Measurements from ENCODE around the gene LIMK2. TPM values are rescaled to one million over a fixed set of nuclear protein-coding genes. Genes with fewer than 3 reads are reported as not detected.

The LIMK2 gene
- total RNA-seq, 1 experiment from 2014 or later = 8.7 TPM

DNA sequence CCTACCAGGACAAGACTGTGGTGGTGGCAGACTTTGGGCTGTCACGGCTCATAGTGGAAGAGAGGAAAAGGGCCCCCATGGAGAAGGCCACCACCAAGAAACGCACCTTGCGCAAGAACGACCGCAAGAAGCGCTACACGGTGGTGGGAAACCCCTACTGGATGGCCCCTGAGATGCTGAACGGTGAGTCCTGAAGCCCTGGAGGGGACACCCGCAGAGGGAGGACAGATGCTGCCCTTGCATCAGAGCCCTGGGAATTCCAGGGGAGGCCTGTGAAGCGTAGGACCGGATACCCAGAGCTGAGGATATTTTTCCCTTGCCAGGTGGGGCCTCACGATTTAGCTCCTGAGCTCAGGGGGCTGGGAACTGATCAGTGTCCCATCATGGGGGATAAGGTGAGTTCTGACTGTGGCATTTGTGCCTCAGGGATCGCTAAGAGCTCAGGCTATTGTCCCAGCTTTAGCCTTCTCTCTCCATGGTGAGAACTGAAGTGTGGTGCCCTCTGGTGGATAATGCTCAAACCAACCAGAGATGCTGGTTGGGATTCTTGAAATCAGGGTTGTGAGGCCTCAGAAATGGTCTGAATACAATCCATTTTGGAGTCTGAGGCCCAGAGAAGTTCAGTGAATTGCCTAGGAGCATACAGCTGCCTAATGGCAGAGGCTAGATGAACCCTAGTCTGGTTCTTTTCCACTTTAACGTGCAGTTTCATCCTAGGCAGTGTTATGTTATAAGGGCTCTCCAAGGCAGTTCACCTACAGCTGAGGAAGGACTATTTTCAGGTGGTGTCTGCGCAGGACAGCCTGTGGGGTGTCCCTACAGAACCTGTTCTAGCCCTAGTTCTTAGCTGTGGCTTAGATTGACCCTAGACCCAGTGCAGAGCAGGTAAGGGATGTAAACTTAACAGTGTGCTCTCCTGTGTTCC is 60.7 kb downstream of the LIMK2 start:
- DNase-seq (ENCODE audit: low read depth) = peak; percentile 58

DNA sequence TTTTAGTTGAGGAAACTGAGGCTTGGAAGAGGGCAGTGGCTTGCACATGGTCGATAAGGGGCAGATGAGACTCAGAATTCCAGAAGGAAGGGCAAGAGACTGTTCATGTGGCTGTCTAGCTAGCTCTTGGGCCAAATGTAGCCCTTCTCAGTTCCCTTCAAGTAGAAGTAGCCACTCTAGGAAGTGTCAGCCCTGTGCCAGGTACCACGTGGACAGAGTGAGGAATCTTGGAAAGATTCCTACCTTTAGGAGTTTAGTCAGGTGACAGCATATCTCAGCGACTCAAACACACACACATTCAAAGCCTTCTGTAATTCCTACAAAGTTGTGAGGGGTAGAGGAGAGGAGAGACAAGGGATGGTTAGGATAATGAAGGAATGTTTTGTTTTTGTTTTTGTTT is 61.9 kb downstream of the LIMK2 start:
- DNase-seq (ENCODE audit: low read depth) = no peak

DNA sequence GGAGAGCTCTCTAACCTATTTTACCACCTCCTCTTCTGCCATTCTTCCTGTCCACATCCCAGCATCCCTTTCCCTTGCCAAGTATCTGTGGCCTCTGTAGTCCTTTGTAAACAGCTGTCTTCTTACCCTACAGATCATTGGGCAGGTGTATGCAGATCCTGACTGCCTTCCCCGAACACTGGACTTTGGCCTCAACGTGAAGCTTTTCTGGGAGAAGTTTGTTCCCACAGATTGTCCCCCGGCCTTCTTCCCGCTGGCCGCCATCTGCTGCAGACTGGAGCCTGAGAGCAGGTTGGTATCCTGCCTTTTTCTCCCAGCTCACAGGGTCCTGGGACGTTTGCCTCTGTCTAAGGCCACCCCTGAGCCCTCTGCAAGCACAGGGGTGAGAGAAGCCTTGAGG is 62.9 kb downstream of the LIMK2 start:
- no peak for DNase-seq (ENCODE audit: low read depth)

DNA sequence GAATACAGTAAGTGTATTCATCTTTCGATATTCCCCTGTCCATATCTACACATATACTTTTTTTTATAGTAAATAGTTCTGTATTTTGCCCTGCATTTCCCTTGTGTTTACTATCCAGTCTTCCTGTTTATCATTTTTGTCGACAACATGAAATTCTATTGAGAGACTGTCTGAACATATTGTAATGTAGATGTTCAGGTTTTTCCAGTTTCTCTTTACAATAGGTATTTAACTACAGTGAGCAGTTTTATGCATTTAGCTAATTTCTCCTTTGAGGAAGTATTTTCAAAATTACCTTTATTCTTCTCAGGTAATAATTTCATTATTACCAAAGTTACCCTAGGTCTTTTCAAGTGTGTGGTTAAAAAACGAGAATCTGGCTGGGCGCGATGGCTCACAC is 63.5 kb downstream of the LIMK2 start:
- no peak for DNase-seq (ENCODE audit: low read depth)

DNA sequence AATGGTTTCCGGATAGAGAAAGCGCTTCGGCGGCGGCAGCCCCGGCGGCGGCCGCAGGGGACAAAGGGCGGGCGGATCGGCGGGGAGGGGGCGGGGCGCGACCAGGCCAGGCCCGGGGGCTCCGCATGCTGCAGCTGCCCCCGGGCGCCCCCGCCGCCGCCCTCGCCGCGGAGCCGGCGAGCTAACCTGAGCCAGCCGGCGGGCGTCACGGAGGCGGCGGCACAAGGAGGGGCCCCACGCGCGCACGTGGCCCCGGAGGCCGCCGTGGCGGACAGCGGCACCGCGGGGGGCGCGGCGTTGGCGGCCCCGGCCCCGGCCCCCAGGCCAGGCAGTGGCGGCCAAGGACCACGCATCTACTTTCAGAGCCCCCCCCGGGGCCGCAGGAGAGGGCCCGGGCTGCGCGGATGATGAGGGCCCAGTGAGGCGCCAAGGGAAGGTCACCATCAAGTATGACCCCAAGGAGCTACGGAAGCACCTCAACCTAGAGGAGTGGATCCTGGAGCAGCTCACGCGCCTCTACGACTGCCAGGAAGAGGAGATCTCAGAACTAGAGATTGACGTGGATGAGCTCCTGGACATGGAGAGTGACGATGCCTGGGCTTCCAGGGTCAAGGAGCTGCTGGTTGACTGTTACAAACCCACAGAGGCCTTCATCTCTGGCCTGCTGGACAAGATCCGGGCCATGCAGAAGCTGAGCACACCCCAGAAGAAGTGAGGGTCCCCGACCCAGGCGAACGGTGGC is 64.5 kb downstream of the LIMK2 start:
- no peak for DNase-seq (ENCODE audit: low read depth)

DNA sequence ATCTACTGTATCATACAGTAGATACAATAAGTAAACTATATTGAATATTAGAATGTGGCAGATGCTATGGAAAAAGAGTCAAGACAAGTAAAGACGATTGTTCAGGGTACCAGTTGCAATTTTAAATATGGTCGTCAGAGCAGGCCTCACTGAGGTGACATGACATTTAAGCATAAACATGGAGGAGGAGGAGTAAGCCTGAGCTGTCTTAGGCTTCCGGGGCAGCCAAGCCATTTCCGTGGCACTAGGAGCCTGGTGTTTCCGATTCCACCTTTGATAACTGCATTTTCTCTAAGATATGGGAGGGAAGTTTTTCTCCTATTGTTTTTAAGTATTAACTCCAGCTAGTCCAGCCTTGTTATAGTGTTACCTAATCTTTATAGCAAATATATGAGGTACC is 65.6 kb downstream of the LIMK2 start:
- DNase-seq (ENCODE audit: low read depth) = no peak

DNA sequence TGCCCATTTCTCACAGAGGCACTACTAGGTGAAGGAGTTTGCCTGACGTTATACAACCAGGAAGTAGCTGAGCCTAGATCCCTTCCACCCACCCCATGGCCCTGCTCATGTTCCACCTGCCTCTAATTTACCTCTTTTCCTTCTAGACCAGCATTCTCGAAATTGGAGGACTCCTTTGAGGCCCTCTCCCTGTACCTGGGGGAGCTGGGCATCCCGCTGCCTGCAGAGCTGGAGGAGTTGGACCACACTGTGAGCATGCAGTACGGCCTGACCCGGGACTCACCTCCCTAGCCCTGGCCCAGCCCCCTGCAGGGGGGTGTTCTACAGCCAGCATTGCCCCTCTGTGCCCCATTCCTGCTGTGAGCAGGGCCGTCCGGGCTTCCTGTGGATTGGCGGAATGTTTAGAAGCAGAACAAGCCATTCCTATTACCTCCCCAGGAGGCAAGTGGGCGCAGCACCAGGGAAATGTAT is 66.1 kb downstream of the LIMK2 start:
- DNase-seq (ENCODE audit: low read depth) = no peak

DNA sequence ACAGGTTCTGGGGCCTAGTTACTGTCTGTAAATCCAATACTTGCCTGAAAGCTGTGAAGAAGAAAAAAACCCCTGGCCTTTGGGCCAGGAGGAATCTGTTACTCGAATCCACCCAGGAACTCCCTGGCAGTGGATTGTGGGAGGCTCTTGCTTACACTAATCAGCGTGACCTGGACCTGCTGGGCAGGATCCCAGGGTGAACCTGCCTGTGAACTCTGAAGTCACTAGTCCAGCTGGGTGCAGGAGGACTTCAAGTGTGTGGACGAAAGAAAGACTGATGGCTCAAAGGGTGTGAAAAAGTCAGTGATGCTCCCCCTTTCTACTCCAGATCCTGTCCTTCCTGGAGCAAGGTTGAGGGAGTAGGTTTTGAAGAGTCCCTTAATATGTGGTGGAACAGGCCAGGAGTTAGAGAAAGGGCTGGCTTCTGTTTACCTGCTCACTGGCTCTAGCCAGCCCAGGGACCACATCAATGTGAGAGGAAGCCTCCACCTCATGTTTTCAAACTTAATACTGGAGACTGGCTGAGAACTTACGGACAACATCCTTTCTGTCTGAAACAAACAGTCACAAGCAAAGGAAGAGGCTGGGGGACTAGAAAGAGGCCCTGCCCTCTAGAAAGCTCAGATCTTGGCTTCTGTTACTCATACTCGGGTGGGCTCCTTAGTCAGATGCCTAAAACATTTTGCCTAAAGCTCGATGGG is 66.7 kb downstream of the LIMK2 start:
- DNase-seq (ENCODE audit: low read depth) = no peak

DNA sequence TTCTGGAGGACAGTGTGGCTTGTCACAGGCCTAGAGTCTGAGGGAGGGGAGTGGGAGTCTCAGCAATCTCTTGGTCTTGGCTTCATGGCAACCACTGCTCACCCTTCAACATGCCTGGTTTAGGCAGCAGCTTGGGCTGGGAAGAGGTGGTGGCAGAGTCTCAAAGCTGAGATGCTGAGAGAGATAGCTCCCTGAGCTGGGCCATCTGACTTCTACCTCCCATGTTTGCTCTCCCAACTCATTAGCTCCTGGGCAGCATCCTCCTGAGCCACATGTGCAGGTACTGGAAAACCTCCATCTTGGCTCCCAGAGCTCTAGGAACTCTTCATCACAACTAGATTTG is 67.2 kb downstream of the LIMK2 start:
- DNase-seq (ENCODE audit: low read depth) = no peak

DNA sequence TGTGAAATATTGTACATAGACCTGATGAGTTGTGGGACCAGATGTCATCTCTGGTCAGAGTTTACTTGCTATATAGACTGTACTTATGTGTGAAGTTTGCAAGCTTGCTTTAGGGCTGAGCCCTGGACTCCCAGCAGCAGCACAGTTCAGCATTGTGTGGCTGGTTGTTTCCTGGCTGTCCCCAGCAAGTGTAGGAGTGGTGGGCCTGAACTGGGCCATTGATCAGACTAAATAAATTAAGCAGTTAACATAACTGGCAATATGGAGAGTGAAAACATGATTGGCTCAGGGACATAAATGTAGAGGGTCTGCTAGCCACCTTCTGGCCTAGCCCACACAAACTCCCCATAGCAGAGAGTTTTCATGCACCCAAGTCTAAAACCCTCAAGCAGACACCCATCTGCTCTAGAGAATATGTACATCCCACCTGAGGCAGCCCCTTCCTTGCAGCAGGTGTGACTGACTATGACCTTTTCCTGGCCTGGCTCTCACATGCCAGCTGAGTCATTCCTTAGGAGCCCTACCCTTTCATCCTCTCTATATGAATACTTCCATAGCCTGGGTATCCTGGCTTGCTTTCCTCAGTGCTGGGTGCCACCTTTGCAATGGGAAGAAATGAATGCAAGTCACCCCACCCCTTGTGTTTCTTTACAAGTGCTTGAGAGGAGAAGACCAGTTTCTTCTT is 67.9 kb downstream of the LIMK2 start:
- DNase-seq (ENCODE audit: low read depth) = no peak

DNA sequence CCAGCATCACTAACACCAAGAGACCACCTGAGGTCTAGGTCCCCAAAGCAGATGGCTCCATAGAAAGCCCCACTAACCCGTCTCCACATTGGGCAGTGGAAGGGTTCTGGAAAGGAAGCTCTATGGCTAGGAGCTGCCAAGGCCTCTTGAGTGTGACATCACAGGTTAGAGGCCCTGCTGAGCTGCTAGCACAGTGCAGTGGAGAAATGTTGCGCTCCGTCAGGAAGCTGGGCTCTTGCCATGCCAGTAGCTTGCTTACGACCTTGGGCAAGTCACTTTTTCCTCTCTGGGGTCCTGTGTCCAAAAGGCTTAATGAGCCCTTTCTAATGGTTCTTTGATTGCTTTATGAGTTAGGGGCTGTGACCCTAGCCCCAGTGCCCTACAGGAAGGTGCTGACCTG is 69.6 kb downstream of the LIMK2 start:
- no peak for DNase-seq (ENCODE audit: low read depth)

DNA sequence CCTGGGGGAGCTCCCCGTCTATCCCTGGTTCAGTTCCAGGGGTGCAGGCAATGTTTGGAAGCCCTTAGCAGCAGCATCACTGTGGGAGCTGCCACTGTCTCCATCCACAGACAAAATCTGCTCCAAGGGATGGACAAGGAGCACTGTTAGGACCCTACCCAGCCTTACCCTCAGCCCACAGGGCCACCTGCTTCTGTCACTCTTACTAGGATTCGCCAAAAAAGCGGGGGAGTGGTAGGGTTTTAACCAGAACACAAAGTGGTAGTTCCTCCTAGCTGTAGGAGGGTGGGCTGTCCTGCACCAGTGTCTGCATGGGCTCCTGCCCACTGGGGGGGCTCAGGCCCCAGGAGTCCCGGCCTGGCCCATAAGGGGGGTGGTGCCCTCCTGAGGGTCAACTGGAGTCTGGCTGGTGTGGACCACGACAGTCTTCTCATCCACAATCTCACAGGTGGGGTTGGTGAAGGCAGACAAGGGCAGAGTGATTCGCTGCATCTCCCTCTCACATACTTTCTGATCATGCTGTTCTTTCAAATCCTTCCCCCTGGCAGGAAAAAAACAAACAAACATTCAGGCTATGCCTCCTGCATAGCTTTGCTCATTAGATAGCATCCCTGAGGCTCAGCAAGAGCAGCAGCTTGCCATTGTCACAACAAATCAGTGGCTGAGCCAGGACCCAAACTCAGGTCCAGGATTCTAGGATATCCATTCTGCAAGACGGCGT is 70.8 kb downstream of the LIMK2 start:
- DNase-seq (ENCODE audit: low read depth) = no peak

DNA sequence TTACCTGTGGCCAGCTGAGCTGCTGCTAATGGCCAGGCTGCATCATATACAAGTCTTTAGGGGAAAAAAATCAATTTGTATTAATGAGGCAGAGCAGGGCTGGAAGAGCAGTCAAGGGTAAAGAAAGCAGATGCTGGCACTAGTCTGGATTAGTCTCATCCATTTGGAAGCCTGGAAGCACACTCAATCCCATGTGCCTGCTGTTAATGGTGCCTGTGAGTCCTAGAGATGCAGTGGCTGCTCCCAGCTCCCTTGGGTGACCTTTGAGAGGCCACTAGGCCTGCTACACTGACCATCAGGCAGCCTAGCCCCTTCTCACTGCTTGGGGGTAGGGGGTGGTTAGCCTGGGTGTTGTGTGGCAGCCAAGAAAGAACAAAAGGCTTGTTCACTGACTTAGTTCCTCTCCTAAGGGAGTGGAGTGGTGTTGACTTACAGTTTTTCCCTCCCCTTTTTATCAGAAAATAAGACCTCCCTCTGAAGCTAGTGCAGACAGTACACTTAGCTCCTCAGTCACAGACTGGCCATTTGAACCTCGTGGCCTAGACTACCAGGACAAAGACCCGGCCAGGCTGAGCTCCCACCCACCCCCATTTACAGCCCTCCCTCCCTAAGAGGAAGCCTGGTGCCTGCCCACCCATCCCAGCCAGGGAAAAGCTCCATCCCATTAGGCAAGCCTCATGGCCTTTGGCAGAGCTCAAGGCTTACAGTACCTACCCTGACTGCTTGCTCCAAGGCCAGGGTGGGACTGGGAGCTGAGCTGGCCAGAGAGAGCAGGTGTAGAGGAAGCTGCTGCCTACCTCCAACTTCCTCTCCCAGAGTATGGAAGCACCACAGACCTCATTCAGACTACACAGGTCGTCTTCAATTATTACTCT is 72.4 kb downstream of the LIMK2 start:
- no peak for DNase-seq (ENCODE audit: low read depth)

DNA sequence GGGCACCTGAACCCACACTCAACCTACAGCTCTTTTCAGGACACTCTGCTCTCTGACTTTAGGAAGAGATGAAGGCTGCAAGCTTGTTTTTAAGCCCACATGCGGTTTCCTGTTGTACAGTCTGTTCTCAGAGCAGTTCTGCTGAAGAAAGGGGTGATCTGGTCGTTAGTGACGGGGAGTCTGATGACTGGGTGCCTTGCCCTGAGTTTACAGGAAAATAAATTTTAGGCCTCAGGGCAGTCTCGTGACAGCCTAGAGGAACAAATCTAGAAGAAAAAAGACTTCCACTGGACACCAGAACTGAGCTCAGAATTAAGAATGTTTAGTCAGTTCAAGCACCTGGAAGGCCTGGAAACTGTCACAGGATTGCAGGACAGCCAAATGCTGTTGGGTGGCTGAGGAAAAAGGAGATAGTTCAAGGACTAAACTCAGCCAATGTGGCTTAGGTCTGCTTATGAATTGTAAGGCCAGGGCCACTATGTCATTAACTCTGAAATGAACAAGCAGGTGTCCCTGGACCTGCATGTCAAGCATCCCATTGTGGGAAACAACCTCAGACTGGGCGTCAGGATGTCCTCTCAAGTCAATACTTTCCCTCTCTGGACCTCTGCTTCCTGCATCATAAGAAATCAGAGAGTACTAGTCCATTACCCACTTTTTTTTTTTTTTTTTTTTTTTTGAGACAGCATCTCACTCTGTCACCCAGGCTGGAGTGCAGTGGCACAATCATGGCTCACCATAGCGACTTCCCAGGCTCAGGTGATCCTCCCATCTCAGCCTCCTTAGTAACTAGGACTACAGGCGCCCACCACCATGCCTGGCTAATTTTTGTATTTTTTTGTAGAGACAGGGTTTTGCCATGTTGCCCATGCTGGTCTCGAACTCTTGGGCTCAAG is 74.5 kb downstream of the LIMK2 start:
- DNase-seq (ENCODE audit: low read depth) = no peak

DNA sequence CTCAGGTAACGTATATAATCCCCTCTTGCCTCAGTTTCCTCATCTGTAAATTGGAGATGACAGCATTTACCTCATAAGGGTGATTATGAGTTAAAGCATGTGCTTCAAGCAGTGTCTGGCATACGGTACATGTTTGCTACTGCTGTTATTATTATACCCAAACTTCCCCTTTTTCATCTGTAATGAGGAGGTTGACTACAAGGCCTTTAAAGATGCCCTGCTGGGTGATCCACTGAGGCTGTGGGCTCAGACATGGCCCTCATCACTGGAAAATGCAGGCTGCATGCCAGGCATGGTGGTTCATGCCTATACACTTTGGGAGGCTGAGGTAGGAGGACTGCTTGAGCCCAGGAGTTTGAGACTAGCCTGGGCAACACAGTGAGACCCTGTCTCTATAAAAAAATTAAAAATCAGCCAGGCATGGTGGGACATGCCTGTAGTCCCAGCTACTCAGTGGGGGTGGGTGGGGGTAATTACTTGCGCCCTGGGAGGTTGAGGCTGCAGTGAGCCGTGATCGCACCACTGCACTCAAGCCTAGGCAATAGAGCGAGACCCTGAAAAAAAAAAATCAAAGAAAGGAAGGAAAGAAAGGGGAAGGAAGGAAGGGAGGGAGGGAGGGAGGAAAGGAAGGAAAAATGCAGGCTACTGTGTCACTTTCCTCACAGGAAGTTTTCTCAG is 75.9 kb downstream of the LIMK2 start:
- DNase-seq (ENCODE audit: low read depth) = no peak

DNA sequence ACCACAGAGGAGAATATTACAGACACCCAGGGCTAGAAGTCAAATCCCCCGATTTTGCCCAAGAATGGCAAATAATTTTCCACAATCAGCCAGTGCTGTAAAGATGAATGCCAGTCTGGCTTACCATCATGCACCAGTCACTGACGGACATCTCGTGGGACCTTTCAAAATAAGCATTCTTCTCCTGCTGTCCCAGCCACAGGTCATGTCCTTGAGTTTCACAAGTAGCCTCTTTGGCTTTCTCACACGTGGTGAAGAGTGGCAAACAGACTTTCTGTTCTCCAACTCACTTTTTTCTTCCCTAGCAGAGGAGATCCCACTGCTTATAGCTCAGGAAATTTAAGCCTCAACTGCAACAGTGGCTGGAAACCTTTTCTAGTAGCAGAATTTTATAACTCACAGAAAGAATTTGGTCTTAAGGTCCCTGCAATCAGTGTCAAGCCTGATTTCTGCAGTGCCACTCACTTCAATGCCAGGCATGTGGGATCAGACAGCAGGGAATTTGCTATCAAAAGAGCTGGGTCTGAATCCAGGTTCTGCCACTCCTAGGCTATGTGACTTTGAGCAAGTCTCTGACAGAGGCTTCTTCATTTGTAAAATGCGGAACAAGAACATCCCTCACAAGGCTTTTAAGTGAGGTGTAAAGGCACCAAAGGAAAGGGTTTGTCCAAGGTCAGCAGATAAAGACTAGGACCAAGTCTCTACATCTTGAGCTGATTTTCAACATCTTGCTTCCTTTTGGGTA is 76.6 kb downstream of the LIMK2 start:
- no peak for DNase-seq (ENCODE audit: low read depth)

DNA sequence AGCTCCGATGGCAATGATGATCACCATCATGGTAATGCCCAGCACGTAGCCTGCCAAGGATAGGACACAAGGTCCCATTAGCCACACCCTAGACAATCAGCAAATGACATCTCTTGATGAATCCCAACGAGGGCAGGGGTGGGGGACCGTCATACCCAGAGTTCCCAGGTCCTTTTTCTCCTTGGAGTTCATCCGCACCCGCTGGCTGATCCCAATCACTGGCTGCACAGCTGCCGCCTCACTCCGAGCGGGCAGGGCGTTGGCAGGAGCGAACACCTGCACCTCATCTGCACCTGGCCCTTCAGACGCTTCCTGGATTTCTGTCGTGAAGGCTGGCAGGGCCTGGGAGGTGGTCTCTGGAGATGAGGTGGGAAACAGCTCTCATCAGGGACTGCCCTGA is 77.2 kb downstream of the LIMK2 start:
- DNase-seq (ENCODE audit: low read depth) = no peak
